Suprapubic skin (tissue), 4 donors: ENCODE results near the gene TRIO.

Experiments
- CTCF ChIP-seq, 2 donors: fragments of 200-600 bp in 1 of 2; fragments of 450-650 bp in 1 of 2; sonication (generic) in 1 of 2; IDR thresholded peaks; one replicate each; pipeline ENCODE4 v1.5.1; 2016 to 2019; ENCODE audit warnings: antibody characterized with exemption in 2 of 2, mild to moderate bottlenecking in 1 of 2, moderate library complexity in 1 of 2
- EP300 ChIP-seq: sonication (generic); formaldehyde crosslinking; IDR thresholded peaks from one replicate; pipeline ENCODE4 v1.6.1; 2017; ENCODE audit warnings: antibody characterized with exemption
- POLR2A ChIP-seq, 2 donors: fragments of 450-650 bp; IDR thresholded peaks; one replicate each; pipeline ENCODE4 v1.6.1; 2017; ENCODE audit warnings: antibody characterized with exemption in 2 of 2, mild to moderate bottlenecking in 2 of 2, moderate library complexity in 2 of 2
- POLR2AphosphoS5 ChIP-seq, 3 donors: sonication (generic); formaldehyde crosslinking; IDR thresholded peaks; one replicate each; pipeline ENCODE4 v1.6.1; 2017; ENCODE audit warnings: antibody characterized with exemption in 3 of 3

GRCh38 chr5:14362491-14362890, 219.3 kb downstream of the TRIO start:
- TF ChIP-seq POLR2A (IDR thresholded peaks at IDR 0.05), result no peak
- TF ChIP-seq CTCF (IDR thresholded peaks at IDR 0.05), result no peak
- TF ChIP-seq POLR2AphosphoS5 (IDR thresholded peaks at IDR 0.05), result no peak
- no peak for TF ChIP-seq EP300
